Hematopoietic multipotent progenitor cell treated with erythropoietin and hydrocortisone succinate and interleukin-3 and kit ligand, for 4 days (in vitro differentiated cells): ENCODE measurements around the gene PCDHA2.
"Not testable (repeated sequence)": the region's sequence is repeated elsewhere in the genome, so short reads cannot be mapped to it uniquely, and the experiment has no call there.

Experiments used
- DNase-seq: peaks from one replicate; pipeline ENCODE4 v3.0.0-alpha.2; 2015

Gene PCDHA2

DNA sequence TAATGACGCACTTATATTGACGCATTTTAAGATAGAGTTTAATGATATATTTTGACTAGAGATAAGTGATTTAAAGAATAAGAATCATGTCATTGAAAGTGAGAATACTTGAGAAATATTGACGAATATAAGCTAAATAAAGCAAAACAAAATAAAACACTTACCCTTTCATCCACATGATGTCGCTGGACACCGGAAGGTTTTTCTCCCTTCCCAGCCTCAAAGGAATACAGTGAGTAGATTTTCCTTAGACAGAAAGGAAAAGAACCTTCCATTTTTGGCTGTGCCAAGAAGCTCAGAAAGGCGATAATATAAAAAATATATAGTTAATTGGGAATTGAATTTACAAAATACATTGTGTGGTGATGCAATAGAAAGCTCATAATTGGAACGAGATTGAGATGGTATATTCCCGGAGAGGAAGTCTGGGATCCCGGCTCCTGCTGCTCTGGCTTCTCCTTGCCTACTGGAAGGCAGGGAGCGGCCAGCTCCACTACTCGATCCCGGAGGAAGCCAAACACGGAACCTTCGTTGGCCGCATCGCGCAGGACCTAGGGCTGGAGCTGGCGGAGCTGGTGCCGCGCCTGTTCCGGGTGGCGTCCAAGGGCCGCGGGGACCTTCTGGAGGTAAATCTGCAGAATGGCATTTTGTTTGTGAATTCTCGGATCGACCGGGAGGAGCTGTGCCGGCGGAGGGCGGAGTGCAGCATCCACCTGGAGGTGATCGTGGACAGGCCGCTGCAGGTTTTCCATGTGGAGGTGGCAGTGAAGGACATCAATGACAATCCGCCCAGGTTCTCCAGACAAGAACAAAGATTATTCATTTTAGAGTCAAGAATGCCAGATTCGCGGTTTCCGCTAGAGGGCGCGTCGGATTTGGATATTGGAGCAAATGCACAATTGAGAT lies 27.0 kb downstream of the PCDHA2 start, which contains the start of gene PCDHA5:
Gene PCDHA5 (plus strand): TSS at position 239 of the 906 bp plus-strand sequence.
- peak; percentile 58 for DNase-seq

DNA sequence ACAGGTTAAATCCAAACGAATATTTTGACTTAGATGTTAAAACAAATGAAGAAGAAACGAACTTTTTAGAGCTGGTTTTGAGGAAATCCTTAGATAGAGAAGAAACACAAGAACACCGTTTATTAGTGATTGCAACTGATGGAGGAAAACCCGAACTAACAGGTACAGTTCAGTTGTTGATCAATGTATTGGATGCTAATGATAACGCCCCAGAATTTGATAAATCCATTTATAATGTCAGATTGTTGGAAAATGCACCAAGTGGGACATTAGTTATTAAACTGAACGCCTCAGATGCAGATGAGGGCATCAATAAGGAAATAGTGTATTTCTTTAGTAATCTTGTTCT lies 27.6 kb downstream of the PCDHA2 start:
- no peak for DNase-seq

DNA sequence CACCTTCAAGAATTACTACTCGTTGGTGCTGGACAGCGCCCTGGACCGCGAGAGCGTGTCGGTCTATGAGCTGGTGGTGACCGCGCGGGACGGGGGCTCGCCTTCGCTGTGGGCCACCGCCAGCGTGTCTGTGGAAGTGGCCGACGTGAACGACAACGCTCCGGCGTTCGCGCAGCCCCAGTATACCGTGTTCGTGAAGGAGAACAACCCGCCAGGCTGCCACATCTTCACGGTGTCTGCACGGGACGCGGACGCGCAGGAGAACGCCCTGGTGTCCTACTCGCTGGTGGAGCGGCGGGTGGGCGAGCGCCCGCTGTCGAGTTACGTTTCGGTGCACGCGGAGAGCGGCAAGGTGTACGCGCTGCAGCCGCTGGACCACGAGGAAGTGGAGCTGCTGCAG lies 28.3 kb downstream of the PCDHA2 start:
- DNase-seq, result not testable (repeated sequence)

DNA sequence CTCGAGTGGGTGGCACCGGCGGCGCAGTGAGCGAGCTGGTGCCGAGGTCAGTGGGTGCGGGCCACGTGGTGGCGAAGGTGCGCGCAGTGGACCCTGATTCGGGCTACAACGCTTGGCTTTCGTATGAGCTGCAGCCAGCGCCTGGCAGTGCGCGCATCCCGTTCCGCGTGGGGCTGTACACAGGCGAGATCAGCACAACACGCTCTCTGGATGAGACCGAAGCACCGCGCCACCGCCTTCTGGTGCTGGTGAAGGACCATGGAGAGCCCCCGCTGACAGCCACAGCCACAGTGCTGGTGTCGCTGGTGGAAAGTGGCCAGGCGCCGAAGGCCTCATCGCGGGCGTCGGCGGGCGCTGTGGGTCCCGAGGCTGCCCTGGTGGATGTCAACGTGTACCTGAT lies 28.8 kb downstream of the PCDHA2 start:
- no peak for DNase-seq

DNA sequence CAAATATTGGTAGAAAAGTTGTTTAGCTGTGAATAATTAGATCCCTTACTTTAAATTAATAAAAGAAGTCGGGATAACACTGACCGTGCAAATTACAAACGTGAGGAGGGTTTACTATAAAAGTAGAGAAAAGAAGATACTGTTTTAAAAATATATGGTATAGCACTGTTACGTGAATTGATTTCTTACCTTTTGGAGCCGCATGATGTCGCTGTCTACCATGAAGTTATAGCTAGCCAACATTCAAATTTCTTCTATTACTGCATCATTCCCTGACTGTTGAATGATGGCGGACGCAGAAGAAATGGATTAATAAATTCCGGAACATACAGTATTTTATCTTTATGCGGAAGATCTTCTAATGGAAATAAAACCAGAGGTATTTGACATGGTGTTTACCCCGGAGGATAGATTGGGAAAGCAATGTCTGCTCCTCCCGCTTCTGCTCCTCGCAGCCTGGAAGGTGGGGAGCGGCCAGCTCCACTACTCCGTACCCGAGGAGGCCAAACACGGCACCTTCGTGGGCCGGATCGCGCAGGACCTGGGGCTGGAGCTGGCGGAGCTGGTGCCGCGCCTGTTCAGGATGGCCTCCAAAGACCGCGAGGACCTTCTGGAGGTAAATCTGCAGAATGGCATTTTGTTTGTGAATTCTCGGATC lies 33.2 kb downstream of the PCDHA2 start, which contains the start of gene PCDHA6:
Gene PCDHA6 (plus strand): TSS at position 257 of the 658 bp plus-strand sequence. CDS start 132 bp downstream, at position 389.
- no peak for DNase-seq

DNA sequence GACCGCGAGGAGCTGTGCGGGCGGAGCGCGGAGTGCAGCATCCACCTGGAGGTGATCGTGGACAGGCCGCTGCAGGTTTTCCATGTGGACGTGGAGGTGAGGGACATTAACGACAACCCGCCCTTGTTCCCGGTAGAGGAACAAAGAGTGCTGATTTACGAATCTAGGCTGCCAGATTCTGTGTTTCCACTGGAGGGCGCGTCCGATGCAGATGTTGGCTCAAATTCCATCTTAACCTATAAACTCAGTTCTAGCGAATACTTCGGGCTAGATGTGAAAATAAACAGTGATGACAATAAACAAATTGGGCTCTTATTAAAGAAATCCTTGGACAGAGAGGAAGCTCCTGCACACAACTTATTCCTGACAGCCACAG lies 33.7 kb downstream of the PCDHA2 start:
- DNase-seq, result no peak

DNA sequence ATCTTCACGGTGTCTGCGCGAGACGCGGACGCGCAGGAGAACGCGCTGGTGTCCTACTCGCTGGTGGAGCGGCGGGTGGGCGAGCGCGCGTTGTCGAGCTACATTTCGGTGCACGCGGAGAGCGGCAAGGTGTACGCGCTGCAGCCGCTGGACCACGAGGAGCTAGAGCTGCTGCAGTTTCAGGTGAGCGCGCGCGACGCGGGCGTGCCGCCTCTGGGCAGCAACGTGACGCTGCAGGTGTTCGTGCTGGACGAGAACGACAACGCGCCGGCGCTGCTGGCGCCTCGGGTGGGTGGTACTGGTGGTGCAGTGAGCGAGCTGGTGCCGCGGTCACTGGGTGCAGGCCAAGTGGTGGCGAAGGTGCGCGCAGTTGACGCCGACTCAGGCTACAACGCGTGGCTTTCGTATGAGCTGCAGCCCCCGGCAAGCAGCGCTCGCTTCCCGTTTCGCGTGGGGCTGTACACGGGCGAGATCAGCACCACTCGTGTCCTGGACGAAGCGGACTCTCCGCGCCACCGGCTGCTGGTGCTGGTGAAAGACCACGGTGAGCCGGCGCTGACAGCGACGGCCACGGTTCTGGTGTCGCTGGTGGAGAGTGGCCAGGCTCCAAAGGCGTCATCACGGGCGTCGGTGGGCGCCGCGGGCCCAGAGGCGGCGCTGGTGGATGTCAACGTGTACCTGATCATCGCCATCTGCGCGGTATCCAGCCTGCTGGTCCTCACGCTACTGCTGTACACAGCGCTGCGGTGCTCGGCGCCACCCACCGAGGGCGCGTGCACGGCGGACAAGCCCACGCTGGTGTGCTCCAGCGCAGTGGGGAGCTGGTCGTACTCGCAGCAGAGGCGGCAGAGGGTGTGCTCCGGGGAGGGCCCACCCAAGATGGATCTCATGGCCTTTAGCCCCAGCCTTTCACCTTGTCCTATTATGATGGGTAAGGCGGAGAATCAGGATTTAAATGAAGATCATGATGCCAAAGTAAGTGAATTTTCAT lies 35.2 kb downstream of the PCDHA2 start:
- DNase-seq, result not testable (repeated sequence)

DNA sequence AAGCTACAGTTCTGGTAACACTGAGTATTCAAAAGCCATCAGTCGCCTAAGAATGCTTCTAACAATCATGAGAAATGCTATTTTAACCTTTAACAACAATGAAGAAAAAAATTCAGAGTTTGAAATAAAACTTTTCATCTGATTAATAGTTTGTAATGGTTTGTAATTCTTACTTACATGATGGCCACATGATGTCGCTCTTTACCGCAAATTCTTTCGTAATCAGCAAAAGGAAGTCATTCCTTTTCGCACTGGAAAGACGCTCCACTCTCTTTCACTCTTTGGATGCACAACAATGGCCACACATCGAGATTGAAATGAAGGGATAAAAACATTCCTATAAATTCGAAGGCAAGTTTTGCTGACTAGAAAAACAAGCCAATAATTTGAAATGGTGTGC lies 39.3 kb downstream of the PCDHA2 start, which contains the start of gene PCDHA7:
Gene PCDHA7 (plus strand): TSS at position 277 of the 400 bp plus-strand sequence. CDS start 115 bp downstream, at position 392.
- peak; percentile 15 for DNase-seq

DNA sequence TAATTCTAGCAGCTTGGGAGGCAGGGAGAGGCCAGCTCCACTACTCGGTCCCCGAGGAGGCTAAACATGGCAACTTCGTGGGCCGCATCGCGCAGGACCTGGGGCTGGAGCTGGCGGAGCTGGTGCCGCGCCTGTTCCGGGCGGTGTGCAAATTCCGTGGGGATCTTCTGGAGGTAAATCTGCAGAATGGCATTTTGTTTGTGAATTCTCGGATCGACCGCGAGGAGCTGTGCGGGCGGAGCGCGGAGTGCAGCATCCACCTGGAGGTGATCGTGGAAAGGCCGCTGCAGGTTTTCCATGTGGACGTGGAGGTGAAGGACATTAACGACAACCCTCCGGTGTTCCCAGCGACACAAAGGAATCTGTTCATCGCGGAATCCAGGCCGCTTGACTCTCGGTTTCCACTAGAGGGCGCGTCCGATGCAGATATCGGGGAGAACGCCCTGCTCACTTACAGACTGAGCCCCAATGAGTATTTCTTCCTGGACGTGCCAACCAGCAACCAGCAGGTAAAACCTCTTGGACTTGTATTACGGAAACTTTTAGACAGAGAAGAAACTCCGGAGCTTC lies 39.9 kb downstream of the PCDHA2 start:
- DNase-seq, result not testable (repeated sequence)

DNA sequence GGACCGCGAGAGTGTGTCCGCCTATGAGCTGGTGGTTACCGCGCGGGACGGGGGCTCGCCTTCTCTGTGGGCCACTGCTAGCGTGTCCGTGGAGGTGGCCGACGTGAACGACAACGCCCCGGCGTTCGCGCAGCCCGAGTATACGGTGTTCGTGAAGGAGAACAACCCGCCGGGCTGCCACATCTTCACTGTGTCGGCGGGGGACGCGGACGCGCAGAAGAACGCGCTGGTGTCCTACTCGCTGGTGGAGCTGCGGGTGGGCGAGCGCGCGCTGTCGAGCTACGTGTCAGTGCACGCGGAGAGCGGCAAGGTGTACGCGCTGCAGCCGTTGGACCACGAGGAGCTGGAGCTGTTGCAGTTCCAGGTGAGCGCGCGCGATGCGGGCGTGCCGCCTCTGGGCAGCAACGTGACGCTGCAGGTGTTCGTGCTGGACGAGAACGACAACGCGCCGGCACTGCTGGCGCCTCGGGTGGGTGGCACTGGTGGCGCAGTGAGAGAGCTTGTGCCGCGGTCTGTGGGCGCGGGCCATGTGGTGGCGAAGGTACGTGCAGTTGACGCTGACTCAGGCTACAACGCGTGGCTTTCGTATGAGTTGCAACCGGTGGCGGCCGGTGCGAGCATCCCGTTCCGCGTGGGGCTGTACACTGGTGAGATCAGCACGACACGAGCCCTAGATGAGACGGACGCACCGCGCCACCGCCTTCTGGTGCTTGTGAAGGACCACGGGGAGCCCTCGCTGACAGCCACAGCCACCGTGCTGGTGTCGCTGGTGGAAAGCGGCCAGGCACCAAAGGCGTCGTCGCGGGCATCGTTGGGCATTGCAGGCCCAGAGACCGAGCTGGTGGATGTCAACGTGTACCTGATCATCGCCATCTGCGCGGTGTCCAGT lies 41.2 kb downstream of the PCDHA2 start:
- DNase-seq, result no peak

DNA sequence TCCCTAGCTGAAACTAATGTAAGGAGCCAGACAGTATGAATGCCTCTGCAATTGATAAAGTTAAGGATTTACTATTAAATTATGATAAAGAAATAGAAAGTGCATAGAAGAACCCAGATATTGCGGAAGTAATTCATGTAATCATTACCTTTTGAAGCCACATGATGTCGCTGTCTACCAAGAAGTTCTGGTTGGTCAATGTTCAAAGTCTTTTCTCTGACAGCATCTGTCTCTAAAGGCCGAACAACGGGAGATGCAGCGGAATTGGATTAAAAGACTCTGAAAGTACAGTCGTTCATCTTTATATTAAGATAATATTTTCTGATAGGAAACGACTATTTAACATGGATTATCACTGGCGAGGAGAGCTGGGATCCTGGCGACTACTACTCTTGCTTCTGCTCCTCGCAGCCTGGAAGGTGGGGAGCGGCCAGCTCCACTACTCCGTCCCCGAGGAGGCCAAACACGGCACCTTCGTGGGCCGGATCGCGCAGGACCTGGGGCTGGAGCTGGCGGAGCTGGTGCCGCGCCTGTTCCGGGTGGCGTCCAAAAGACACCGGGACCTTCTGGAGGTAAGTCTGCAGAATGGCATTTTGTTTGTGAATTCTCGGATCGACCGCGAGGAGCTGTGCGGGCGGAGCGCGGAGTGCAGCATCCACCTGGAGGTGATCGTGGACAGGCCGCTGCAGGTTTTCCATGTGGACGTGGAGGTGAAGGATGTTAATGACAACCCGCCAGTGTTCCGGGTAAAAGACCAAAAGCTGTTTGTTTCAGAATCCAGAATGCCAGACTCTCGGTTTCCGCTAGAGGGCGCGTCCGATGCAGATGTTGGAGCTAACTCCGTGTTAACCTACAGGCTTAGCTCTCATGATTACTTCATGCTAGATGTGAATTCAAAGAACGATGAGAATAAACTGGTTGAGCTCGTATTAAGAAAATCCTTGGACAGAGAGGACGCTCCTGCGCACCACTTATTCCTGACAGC lies 46.6 kb downstream of the PCDHA2 start, which contains the start of gene PCDHA8:
Gene PCDHA8 (plus strand): TSS at position 210 of the 985 bp plus-strand sequence. CDS start 135 bp downstream, at position 345.
- DNase-seq, result peak; percentile 33

DNA sequence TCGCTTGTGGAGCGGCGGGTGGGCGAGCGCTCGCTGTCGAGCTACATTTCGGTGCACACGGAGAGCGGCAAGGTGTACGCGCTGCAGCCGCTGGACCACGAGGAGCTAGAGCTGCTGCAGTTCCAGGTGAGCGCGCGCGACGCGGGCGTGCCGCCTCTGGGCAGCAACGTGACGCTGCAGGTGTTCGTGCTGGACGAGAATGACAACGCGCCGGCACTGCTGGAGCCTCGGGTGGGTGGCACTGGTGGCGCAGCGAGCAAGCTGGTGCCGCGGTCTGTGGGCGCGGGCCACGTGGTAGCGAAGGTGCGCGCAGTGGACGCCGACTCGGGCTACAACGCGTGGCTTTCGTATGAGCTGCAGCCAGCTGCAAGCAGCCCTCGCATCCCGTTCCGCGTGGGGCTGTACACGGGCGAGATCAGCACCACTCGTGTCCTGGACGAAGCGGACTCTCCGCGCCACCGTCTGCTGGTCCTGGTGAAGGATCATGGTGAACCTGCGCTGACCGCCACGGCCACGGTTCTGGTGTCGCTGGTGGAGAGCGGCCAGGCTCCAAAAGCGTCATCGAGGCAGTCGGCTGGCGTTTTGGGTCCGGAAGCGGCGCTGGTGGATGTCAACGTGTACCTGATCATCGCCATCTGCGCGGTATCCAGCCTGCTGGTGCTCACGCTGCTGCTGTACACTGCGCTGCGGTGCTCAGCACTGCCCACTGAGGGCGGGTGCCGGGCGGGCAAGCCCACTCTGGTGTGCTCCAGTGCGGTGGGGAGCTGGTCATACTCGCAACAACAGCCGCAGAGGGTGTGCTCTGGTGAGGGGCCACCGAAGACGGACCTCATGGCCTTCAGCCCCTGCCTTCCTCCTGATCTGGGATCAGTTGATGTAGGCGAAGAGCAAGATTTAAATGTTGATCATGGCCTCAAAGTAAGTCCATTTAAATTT lies 48.4 kb downstream of the PCDHA2 start:
- no peak for DNase-seq
